PC-9 (cell line): Measurements from ENCODE around the gene GNL3L.

ENCODE experiments used
- CTCF ChIP-seq: fragments of 200-600 bp; sonication (generic); conservative IDR thresholded peaks from 2 replicates; pipeline ENCODE4 v1.6.1; 2017; ENCODE audit warnings: mixed run types, antibody characterized with exemption, mild to moderate bottlenecking, moderate library complexity
- EZH2 ChIP-seq: fragments of 200-600 bp; sonication (generic); IDR thresholded peaks from 2 replicates; pipeline ENCODE4 v1.8.0; 2017; ENCODE audit warnings: antibody characterized with exemption, low read depth

- TF ChIP-seq CTCF (no peak), EZH2 (no peak)
These were observed at the start of gene GNL3L for GRCh38 chrX:54529552-54530356.
